Tibial nerve (tissue), 4 donors: ENCODE measurements around the gene POU3F3.

Experiments used
- CTCF ChIP-seq, 5 experiments: fragments of 200-600 bp in 3 of 5; fragments of 450-650 bp in 2 of 5; sonication (generic) in 3 of 5; IDR thresholded peaks; one replicate each; pipeline ENCODE4 v1.5.1; 2016 to 2019; ENCODE audit warnings: antibody characterized with exemption in 5 of 5, mild to moderate bottlenecking in 3 of 5, moderate library complexity in 2 of 5
- EP300 ChIP-seq, 2 donors: sonication (generic); formaldehyde crosslinking; IDR thresholded peaks; one replicate each; pipeline ENCODE4 v1.6.1; 2017; ENCODE audit warnings: antibody characterized with exemption in 2 of 2, mild to moderate bottlenecking in 1 of 2

- no peak for TF ChIP-seq CTCF (IDR thresholded peaks at IDR 0.05)
- TF ChIP-seq EP300 (IDR thresholded peaks at IDR 0.05) = no peak
These were observed 8.4 kb upstream of the POU3F3 start for GRCh38 chr2:104845552-104845931.
